ENCODE measurements around the gene TMEM89. TPM values are rescaled to one million over a fixed set of nuclear protein-coding genes. Genes with fewer than 3 reads are reported as not detected.

TMEM89 gene
- total and polyA plus RNA-seq, 2 of the 13 experiments (the other 11 are each of a cell fraction or from before 2014, with no cell fraction given): 0.31 to 0.59 TPM

- DNase-seq (ENCODE audit: low spot score) (no peak), ATAC-seq (no peak), FAIRE-seq (no peak)
- peak overlapping the region; percentile 21 for H3K27ac ChIP-seq (ENCODE audit: extremely low read length, insufficient read depth, low read length)
- 19% methylated on average over 1 of the region's 1 CpG for WGBS (ENCODE audit: low lambda C conversion rate)
- in situ Hi-C loops (cut with HindIII; ENCODE audit: extremely low pct_ligation_motif_present, low pct_unique_long_range_greater_than_20kb): no loop called here
- POLR2A ChIA-PET: interaction anchor here (0.5 to 4.2 kb wide), 6 partner anchors 11 to 287 kb away, joined by 3 to 24 read pairs (median 4); partner anchors contain the start of genes PFKFB4 and SLC26A6
- peaks cover 75% of the 10 kb centered on the region for H3K4me1 ChIP-seq (ENCODE audit: insufficient read depth, low read length)
- peaks cover 22% of the 10 kb centered on the region for H3K79me2 ChIP-seq (ENCODE audit: insufficient read depth, low read length)
- BruUV-seq (replicated peaks): no TSS peak
- no peaks in the 10 kb centered on the region for H4K20me1 ChIP-seq (ENCODE audit: insufficient read depth, low read length)
- H3K27me3 ChIP-seq (ENCODE audit: control insufficient read depth in 1 of 2, insufficient read depth in 2 of 2, low read length in 2 of 2): no peaks in the 10 kb centered on the region; a peak in 1 of 5 replicates
- peak overlapping the region; percentile 10; the same call in 1 of the 2 replicates for H3K4me2 ChIP-seq (ENCODE audit: low read depth, low read length)
- H3K9ac ChIP-seq (ENCODE audit: insufficient read depth, low read depth, low read length): no peak overlapping the region
- CTCF ChIA-PET (ENCODE audit: low intra/inter-chr PET ratio, low total read pairs): no interaction called here
- H2AFZ ChIP-seq (ENCODE audit: low read length): no peak overlapping the region
- intact Hi-C loops (cut with micrococcal nuclease; ENCODE audit: unreplicated experiment): no loop called here
- H3K9me3 ChIP-seq (ENCODE audit: low read length): peaks cover 6% of the 10 kb centered on the region
- H3K36me3 ChIP-seq (replicated peaks in 1 of 2; ENCODE audit: control insufficient read depth in 1 of 2, insufficient read depth in 2 of 2, low read length in 2 of 2): 0 out of 5 replicates have a peak, but pooled peaks cover 0 to 4% of the 10 kb centered on the region in 2 experiments
- H3K4me3 ChIP-seq (replicated peaks in 1 of 3; ENCODE audit: insufficient read depth in 1 of 3, low read depth in 2 of 3, low read length in 3 of 3): no peak overlapping the region
- TF ChIP-seq SOX6 (IDR thresholded peaks at IDR 0.05): no peak
- peak; percentile 48; the same call in 1 of the 2 replicates for TF ChIP-seq SOX6 (CRISPR knock-in tag; IDR thresholded peaks at IDR 0.05)
- TF ChIP-seq HNRNPLL (IDR thresholded peaks at IDR 0.05; ENCODE audit: low read depth, low read length, poor library complexity, severe bottlenecking): no peak
- 0 out of 2 replicates have a peak, but pooled peaks have one; percentile 15 for TF ChIP-seq ARID5B (CRISPR knock-in tag; IDR thresholded peaks at IDR 0.05)
- TF ChIP-seq ZIK1 (CRISPR knock-in tag; IDR thresholded peaks at IDR 0.05; ENCODE audit: borderline replicate concordance, low read depth): no peak
- TF ChIP-seq PHF20 (CRISPR knock-in tag; IDR thresholded peaks at IDR 0.05): no peak
- TF ChIP-seq DRAP1 (CRISPR knock-in tag; IDR thresholded peaks at IDR 0.05): no peak
- no peak for TF ChIP-seq SOX13 (IDR thresholded peaks at IDR 0.05)
- peak in 1 of 2 experiments; percentile 48; a peak in 1 of 4 replicates for TF ChIP-seq SOX13 (CRISPR knock-in tag; conservative IDR thresholded peaks at IDR 0.05 in 1 of 2, IDR thresholded peaks at IDR 0.05 in 1 of 2)
- TF ChIP-seq CEBPB (IDR thresholded peaks at IDR 0.05; ENCODE audit: borderline replicate concordance, low read depth, low read length): peak; percentile 73; the same call in 1 of the 2 replicates
- no peak for TF ChIP-seq MXD4 (CRISPR knock-in tag; IDR thresholded peaks at IDR 0.05)
- TF ChIP-seq RNF2 (conservative IDR thresholded peaks at IDR 0.05; ENCODE audit: low read depth): no peak
- no peak for TF ChIP-seq RFX5 (IDR thresholded peaks at IDR 0.05; ENCODE audit: low read depth, low read length)
- no peak for TF ChIP-seq MAFG (CRISPR knock-in tag; IDR thresholded peaks at IDR 0.05)
- peak; percentile 79 for TF ChIP-seq ZNF652 (CRISPR knock-in tag; IDR thresholded peaks at IDR 0.05; ENCODE audit: borderline replicate concordance, low read depth)
- TF ChIP-seq, protein P1, sequence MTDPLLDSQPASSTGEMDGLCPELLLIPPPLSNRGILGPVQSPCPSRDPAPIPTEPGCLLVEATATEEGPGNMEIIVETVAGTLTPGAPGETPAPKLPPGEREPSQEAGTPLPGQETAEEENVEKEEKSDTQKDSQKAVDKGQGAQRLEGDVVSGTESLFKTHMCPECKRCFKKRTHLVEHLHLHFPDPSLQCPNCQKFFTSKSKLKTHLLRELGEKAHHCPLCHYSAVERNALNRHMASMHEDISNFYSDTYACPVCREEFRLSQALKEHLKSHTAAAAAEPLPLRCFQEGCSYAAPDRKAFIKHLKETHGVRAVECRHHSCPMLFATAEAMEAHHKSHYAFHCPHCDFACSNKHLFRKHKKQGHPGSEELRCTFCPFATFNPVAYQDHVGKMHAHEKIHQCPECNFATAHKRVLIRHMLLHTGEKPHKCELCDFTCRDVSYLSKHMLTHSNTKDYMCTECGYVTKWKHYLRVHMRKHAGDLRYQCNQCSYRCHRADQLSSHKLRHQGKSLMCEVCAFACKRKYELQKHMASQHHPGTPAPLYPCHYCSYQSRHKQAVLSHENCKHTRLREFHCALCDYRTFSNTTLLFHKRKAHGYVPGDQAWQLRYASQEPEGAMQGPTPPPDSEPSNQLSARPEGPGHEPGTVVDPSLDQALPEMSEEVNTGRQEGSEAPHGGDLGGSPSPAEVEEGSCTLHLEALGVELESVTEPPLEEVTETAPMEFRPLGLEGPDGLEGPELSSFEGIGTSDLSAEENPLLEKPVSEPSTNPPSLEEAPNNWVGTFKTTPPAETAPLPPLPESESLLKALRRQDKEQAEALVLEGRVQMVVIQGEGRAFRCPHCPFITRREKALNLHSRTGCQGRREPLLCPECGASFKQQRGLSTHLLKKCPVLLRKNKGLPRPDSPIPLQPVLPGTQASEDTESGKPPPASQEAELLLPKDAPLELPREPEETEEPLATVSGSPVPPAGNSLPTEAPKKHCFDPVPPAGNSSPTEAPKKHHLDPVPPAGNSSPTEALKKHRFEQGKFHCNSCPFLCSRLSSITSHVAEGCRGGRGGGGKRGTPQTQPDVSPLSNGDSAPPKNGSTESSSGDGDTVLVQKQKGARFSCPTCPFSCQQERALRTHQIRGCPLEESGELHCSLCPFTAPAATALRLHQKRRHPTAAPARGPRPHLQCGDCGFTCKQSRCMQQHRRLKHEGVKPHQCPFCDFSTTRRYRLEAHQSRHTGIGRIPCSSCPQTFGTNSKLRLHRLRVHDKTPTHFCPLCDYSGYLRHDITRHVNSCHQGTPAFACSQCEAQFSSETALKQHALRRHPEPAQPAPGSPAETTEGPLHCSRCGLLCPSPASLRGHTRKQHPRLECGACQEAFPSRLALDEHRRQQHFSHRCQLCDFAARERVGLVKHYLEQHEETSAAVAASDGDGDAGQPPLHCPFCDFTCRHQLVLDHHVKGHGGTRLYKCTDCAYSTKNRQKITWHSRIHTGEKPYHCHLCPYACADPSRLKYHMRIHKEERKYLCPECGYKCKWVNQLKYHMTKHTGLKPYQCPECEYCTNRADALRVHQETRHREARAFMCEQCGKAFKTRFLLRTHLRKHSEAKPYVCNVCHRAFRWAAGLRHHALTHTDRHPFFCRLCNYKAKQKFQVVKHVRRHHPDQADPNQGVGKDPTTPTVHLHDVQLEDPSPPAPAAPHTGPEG (CRISPR knock-in tag; IDR thresholded peaks at IDR 0.05): no peak
These were observed 9.3 kb downstream of the TMEM89 start for GRCh38 chr3:48612309-48612708.
